LHCN-M2 (cell line): ENCODE data around the gene CYP2R1. TPM values are rescaled to one million over a fixed set of nuclear protein-coding genes. Genes with fewer than 3 reads are reported as not detected.
A peak's percentile ranks its signal among the peaks of the same experiment; 100 is the strongest.

ENCODE experiments used
- DNase-seq: peaks from one replicate; pipeline ENCODE4 v3.0.0-alpha.2; 2012; ENCODE audit warnings: low read depth
- polyA plus RNA-seq: library from polyadenylated mRNA; unstranded; fragments of >200 nt; gene quantifications from one replicate; pipeline ENCODE4 v1.2.1, GENCODE V29; 2012; ENCODE audit warnings: missing spikeins
- total RNA-seq: library from RNA; depleted of rRNA; stranded (reverse); fragments of >200 nt; gene quantifications from 2 replicates; pipeline ENCODE4 v1.2.3, GENCODE V29; 2014; rRNA removed

Gene CYP2R1, protein sequence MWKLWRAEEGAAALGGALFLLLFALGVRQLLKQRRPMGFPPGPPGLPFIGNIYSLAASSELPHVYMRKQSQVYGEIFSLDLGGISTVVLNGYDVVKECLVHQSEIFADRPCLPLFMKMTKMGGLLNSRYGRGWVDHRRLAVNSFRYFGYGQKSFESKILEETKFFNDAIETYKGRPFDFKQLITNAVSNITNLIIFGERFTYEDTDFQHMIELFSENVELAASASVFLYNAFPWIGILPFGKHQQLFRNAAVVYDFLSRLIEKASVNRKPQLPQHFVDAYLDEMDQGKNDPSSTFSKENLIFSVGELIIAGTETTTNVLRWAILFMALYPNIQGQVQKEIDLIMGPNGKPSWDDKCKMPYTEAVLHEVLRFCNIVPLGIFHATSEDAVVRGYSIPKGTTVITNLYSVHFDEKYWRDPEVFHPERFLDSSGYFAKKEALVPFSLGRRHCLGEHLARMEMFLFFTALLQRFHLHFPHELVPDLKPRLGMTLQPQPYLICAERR
- total RNA-seq = 6.9 and 7.9 TPM in 2 replicates
- 3.3 TPM for polyA plus RNA-seq

DNA sequence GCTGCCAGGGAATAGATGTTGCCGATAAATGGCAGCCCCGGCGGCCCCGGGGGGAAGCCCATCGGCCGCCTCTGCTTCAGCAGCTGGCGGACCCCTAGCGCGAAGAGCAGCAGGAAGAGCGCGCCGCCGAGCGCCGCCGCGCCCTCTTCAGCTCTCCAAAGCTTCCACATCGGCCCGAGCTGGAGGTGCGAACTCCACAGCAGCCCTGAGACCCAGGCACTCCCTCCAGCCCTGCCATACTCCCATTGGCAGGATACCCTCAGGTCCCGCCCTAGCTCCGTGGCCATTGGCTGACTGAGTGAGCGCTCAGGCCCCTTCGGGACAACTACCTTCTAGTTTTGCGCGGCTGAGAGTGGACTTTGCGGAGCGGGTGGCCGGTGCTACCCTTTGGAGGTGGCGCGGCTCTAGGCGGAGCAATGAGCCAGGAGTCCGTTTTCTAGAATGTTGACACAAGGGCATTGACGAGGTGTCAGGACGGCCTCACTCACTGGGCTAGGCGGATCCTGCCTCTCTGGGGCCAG lies at the start of gene CYP2R1:
TSS of gene CYP2R1 (minus strand) at position 196 of the 521 bp plus-strand sequence. CDS start at position 170, 26 bp downstream.
- DNase-seq = peak; percentile 94

DNA sequence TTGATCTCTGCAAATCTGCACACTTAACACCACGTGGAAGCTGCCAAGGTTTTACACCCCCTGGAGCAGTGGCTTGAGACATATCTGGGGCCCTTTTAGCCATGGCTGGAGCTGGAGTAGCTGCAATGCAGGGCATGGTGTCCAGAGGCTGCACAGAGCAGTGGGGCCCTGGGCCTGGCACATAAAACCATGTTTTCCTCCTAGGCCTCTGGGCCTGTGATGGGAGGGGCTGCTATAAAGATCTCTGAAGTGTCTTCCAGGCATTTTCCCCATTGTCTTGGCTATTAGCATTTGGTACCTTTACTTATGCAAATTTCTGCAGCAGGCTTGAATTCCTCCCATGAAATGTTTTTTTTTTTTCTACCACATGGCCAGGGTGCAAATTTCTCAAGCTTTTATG lies 46.9 kb upstream of the CYP2R1 start:
- no peak for DNase-seq

DNA sequence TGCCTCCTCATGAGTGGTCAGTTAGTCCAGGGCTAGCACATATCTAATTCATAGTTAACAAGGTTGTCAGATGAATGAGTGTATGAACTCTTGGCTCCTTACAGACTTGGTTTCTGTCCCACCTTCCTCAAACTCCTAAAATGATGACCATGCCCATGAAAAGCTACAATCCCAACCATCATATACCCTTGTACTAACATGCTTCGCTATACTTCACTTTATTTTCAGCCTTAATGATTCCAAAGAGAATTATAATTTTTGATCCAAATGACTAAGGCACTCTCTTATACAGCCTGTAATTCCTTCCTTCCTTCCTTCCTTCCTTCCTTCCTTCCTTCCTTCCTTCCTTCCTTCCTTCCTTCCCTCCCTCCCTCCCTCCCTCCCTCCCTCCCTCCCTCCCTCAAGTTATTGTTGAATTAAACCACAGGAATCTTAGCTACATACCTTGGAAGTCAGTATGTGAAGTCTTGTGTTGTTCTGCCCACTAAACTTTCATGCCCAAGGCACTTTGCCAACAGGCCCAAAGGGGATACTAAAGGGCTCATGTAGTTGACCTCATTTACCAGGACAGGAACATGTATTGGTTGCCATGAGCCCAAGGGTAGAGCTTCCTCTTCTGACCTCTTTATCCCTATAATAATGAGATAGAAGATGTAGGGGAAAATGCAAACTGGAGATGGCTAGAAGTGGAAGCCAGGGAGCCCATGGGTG lies 42.8 kb upstream of the CYP2R1 start:
- no peak for DNase-seq

DNA sequence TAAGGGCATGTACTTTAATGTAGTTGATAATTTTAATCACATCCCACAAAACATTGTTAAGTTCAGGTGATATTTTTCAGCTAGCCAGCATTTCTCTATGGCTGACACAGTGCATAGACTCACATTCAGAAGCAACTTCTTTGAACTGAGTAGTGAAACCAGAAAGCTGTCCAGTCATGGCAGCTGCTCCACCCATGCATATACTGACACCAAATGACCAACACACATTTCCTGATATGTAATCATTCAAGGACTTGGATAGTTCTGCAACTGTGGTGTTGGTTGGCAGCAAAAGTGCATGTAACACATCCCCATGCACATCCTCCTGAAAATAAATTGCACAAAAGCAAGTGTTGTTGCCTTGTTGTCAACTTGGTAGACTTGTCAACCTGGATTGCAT lies 40.4 kb upstream of the CYP2R1 start:
- no peak for DNase-seq

DNA sequence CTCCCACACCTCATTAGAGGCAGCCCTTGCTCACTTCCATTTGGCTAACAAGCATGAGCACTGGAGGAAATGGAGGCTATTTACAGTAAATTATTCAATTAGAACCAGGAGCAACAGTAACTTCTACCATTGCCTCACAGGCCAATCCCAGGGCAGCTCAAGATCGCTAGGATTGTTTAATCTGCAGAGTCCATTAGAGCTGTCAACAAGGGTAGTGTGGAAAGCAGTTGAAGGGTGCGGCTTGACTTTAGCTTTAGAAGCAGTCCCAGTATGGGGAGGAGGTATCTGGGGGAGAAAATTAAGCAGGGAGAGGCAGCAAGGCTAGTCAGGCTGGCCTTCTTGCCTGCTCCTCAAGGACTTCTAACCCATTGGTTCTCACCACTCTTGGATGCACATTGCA lies 38.3 kb upstream of the CYP2R1 start:
- no peak for DNase-seq

DNA sequence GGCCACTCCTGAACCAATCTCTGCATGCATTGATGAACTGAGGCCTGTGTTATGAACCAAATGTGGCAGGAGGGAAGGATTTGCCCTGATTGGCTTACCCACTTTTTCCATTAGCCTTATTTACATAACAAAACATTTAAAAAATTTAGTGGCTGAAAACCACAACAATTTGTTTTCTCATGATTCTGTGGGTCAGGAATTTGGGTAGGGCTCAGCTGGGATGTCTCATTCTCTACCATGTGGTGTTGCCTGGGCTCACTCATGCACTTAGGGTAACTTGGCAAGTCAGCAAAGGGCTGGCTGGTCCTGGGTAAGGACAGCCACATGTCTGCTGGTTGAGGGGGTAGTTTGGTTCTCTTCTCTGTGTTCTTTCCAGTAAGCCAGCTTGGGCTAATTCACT lies 35.1 kb upstream of the CYP2R1 start:
- DNase-seq = peak; percentile 59

DNA sequence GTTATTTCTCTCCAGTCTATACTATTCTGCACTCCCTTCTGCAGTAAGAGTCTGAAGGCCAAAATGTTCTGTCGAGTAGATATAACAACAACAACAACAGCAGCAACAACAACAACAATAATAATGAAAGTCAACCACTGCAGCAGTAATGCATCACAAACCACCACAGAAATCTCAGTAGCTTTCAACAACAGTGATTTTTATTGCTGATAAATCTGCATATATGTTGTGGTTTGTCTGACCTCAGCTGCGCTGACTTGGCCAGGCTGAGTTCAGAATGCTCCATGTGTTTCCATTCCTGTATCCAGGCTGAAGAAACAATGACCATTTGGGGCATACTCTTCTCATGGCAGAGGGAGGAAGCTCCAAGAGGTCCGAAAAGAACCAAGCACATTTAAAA lies 32.3 kb upstream of the CYP2R1 start:
- DNase-seq = no peak

DNA sequence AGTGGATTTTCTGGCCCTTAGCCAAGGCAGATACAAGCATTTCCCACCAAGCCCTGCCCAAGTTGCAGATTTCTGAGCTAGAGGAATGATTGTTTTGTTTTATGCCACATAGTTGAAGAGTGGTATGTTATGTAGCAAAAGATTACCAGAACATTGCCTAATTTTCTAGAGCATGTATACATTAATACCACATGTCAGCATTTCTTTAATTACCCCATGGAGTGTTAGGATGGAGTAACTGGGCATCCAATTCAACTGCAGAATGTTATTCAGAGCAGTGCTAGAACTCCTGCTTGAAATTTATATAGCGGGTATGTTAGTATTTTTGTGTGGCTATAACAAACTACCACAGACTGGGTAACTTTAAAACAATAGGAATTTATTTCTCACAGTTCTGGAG lies 24.4 kb upstream of the CYP2R1 start:
- DNase-seq = no peak

DNA sequence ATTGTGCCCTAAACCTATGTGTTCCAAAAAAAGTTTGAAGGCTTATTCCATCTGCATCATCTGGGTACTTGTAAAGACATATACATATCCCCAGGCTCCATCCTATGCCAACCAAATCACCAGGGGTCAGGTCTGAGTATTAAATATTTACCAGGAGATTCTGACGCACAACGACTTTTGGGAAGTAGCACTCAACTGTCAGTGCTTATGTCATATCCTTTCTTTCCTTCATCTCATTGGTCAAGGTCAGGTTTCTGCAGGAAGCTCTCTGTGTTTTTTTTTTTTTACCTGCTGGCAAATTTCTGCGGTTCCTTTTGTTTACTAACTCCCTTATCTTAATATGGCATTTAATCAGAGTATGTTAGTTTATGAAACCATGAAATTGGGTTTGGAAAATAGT lies 22.5 kb upstream of the CYP2R1 start:
- no peak for DNase-seq

DNA sequence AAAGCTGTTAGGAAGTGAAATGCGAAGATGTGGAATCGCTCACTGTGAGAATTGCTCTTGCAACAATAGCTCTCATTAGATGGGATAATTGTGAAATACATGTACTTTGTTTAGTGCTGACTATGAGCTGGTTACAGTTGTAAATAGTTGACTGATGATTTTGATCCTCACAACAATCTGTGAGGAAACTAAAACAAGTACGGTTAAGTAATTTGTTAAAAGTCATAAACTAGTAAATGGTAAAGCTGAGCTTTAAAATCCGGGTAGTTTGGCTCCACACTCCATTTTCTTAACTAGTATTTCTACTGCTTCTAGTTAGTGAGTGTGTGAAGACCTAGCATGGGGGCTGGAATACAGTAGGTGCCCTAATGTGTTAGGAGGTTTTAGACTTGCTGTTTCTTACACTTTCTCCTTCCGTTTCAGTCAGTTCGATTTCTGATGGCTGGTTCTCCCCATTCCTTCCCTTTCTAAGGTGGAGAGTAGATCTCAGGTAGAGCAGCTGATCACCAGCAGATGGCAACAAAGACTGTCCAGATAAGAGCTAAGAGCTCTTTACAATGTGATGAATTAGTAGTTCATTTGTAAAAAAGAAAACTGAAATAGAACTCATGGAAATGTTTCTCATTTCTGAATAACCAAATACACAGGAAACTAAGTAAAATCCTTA lies 16.3 kb upstream of the CYP2R1 start:
- DNase-seq = peak; percentile 26

DNA sequence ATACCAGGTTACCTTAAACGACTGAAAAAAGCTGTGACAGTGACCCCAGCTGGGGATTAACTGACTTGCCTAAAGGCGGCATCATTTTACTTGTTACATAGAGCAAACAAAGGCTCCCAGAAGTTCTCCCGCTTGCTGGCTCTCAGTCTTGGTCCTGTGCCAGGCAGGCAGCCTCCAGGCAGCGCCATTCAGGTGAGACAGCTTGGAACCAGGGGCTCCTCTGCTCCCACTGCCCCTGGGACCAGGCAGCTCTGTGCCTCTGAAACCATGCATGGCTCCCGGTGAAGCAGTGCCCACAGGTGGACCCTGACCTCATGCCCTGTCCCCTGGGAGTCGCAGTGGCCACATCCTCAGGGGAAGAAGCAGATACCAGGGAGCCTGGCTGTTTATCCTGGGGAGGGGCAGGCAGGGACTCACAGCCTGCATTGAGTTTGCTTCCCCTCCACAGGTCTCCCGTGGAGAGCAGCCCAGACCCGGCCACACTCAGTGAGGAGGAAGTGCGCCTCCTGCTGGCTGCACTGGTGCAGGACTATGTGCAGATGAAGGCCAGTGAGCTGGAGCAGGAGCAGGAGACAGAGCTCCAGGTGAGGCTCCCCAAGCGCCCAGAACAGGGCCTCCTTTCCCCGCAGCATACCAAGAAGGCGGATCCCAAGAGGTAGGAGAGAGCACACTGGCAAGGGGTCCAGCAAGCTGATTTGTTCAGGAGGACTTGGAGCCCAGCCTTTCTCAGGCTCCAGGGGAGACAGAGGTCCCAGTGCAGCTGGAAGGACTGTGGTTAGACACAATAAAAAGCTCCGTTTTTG lies 15.6 kb upstream of the CYP2R1 start:
- DNase-seq = peak; percentile 23

DNA sequence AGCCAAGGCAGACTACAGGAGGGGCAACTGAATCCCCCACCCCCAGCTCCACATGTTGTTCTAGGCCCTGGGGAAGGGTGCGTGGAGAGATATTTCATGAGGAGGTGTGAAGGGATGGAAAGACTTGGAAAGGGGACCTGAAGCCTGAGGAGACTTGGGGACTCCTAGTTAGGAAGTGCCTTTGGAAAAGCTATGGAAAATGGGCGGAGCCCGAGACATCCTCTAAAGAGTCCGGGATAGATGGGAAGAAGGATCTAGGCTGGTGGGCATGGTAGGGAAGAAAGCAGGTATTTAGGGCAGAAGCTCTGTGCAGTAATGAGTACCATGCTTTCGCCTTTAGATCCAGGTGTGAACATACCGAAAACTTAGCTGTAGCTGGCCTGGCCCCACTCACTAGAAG lies 15.0 kb upstream of the CYP2R1 start:
- no peak for DNase-seq

DNA sequence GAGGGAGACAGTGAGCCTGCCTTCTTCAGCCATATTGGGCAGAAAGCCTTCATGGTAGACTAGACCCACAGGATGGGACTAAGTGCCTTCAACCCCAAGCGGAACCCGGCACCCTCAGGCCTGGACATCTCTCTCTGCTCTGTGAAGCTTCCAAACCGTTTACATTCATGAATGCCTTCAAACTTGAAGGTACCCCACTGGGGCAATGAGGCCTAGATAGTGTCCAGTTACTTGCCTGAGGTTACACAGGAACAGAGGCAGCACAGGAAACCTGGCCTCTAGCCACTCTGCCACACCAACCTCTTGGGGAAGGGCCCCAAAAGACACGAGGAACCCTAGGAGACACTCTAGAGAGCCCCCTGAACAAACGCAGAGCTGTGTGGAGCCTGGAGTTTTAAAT lies 14.5 kb upstream of the CYP2R1 start:
- DNase-seq = no peak

DNA sequence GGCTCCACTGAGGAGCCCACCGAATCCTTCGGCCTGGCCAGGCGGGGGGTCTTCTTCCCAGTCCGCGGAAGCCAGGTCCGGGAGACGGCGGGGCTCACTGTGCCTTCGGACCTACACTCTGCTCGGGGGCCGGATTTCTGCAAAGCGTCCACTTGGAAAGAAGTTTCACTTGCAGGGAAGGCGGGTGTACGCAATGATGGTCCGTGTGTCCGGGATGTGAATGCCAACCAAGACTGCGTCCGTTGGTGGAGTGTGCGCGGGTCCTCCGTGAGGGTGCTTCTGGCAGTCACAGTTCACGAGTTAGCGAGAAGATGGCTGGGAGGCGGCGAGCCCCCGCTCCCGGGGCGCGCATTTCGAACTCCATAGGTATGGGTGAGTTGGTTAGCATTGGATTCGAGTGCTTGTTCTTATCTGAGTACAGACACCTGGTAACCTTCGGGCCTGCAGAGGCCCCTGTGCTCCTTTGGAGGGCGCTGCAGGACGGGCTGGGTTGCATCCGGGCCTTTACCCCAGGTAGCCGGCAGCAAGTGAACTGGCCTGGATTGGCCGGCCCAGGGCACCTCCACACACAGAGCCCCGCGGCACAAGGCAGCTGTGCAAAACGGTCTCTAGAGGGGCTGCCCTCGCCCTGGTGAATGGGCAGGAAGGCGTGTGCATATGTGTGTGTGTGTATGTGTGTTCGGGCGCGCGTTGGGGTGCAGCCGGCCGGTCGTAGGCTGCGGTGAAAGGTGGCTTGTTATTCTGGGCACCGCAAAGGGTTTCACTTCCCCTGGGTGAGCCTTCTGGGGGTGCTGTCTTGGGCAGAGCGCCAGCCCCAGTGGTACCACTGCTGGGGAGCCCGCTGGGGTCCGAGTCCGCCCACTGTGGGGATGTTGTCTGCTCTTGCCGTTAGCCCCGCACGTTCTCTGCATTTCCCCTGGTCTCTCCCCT lies 13.3 kb upstream of the CYP2R1 start:
- DNase-seq = peak; percentile 24

DNA sequence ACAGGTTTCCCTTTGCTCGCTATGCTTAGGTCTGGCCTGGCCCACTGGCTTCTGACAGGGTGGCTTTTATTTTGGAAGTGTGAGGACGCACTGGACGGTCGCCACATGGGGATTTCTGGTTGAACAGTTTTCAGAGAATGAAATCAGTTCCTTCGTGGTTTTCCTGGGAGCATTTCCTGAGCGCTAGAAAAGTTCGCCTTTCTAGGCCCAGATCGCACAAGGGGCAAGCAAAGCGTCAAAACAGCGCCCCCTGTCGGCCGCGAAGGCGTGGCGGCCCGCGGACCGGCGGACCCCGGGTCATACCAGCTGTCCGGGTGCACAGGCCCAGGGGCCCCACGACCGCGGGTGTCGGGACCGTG lies 12.7 kb upstream of the CYP2R1 start:
- DNase-seq = peak; percentile 53

DNA sequence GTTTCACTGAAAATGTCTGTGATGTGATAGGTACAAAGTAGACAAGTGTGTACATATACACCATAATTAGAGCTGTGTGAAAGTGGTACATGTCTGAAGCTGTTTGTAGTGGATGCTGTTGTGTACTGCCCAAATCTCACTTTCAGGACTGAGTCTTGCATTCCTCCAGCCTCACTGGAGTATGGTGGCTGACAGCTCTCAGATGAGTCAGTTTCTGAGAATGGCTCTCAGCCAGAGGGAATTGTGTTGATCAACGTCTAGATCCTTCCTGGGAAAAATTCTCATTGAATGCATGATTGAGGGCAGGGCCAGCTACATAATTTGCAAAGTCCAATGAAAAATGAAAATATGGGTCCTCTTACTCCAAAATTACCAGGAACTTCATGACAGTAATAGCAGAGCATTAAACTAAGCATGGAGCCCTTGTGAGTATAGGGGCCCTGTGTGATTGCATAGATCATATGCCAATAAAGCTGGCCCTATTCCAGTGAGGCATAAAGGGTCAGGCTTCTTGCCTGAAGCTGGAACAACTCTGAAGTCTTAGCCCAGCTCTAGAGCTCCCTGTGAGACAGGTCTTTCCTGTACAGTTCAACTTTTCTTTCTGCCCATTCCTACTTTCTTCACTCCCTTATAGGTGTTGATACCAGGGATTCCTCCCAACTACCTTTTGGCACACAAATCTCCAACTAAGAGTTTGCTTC lies 10.8 kb upstream of the CYP2R1 start:
- peak; percentile 51 for DNase-seq

DNA sequence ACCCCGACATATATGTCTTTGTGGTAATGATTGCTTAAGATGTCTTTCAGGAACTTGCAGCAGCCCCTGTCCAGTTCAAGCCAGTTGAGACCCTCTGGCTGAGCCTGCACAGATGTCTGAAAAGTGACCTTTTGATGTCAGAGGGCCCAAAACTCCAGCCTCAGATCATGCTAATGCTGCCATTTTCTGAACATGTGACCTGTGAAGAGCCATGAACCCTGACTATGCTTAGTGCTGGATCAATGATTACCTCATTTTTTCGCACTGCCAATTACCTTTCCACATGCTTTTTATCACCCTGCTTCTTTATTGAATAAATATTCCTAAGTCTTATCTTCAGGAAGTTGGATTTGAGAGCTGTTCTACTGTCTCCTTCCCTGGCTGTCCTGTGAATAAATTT lies 6.9 kb upstream of the CYP2R1 start:
- DNase-seq = no peak

DNA sequence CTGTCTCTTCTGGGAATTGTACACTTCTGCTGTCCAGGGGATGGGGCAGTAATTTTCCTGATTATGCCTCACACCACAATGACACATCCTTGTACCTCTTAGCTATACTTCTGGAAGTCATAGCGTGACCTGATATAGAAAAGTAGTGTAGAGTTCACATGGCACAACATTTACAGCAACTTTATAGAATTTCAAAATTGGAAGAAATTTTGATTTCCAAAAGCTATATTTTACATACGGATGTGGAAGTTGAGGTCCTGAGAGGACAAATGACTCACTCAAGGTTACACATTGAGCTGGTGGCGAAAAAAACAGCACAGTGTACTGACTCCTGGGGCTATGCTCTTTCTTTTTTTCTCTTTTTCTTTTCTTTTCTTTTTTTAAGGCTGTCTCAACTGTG lies 6.3 kb upstream of the CYP2R1 start:
- no peak for DNase-seq
